Left lobe of liver (tissue), 2 donors: ENCODE results near the gene MAP3K2. TPM values are rescaled to one million over a fixed set of nuclear protein-coding genes. Genes with fewer than 3 reads are reported as not detected.

Experiments used
- ATAC-seq: fragments of 200-7000 bp; cut with Tn5 transposase; one replicate; pipeline ENCODE4 v1.9.1; 2020; ENCODE audit warnings: mild to moderate bottlenecking, moderate library complexity
- DNase-seq: peaks from one replicate; pipeline ENCODE4 v3.0.0-alpha.2; 2020; ENCODE audit warnings: low spot score
- total RNA-seq: library from RNA; stranded (reverse); gene quantifications from one replicate; pipeline ENCODE4 v1.2.1, GENCODE V29; 2021
- donor health status: DM: no; HTN: no; CAD: no; lungs with moderate emphysema.
- donor health status: DM: no; HTN: yes; CAD: no.

The MAP3K2 gene
- total RNA-seq, 1 donor from 2014 or later: 48.9 TPM

GRCh38 chr2:127254386-127254981 lies 133.3 kb downstream of the MAP3K2 start:
- no peak for ATAC-seq
- no peak for DNase-seq

Other genes starting within 250 kb of the MAP3K2 start
- gene CYP27C1, start 167.7 kb downstream of the MAP3K2 start, total RNA-seq: 0.05 TPM
- 15.1 TPM for gene ERCC3, start 93.8 kb downstream of the MAP3K2 start, total RNA-seq
- gene PROC, start 30.5 kb upstream of the MAP3K2 start, total RNA-seq: 479 TPM
- 19.1 TPM for gene IWS1, start 138.5 kb upstream of the MAP3K2 start, total RNA-seq
- gene MYO7B, start 147.7 kb upstream of the MAP3K2 start, total RNA-seq: 0.63 TPM